Astrocyte of the hippocampus (primary cell): Measurements from ENCODE around the gene ANKRD53.

Experiments
- DNase-seq: peaks from one replicate; pipeline ENCODE4 v3.0.0; 2011; ENCODE audit warnings: low read depth, low spot score

Gene ANKRD53

DNA sequence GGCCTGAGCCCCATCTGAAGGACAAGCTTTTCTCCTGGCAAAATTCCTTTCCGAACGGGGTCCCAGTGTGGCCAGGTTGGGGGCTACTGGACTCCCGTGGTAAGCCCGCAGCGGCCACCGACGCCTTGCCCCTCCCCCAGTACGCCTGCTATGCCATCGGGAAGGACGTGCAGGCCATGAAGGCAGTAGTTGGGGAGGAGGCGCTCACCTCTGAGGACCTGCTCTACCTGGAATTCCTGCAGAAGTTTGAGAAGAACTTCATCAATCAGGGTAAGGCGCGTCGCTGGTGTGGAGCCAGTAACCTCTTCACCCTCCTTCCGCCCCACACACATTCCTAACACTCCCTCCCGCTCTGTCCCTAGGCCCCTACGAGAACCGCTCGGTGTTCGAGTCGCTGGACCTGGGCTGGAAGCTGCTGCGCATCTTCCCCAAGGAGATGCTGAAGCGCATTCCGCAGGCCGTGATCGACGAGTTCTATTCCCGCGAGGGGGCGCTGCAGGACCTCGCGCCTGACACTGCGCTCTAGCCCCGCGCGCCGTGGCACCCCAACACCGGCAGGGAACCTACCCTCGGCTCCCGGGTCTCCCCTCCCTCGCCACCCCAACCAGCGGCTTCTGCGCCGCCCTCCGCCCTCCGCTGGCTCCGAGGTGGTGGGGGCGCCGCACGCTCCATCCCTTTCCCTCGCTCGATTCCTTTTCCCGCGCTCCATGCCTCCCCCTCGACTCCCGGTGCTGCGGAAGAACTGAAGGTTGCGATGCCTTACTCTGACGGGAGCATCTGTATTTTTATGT is 13.6 kb upstream of the ANKRD53 start:
- peak; percentile 75 for DNase-seq

GRCh38 chr2:70965506-70965905 is 12.9 kb upstream of the ANKRD53 start:
- no peak for DNase-seq

DNA sequence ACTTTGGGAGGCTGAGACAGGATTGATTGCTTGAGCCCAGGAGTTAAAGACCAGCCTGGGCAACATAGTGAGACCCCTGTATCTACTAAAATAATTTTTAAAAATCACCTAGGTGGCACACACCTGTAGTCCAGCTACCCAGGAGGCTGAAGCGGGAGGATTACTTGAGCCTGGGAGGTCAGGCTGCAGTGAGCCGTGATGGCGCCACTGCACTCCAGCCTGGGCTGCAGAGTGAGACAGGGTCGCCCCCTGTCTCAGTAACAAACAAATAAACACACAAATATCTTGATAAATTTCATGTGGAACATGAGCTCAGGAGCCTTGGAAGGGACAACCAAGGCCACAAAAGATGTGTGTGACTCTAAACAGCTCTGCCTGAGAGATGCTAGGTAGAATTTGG is 11.7 kb upstream of the ANKRD53 start:
- no peak for DNase-seq

DNA sequence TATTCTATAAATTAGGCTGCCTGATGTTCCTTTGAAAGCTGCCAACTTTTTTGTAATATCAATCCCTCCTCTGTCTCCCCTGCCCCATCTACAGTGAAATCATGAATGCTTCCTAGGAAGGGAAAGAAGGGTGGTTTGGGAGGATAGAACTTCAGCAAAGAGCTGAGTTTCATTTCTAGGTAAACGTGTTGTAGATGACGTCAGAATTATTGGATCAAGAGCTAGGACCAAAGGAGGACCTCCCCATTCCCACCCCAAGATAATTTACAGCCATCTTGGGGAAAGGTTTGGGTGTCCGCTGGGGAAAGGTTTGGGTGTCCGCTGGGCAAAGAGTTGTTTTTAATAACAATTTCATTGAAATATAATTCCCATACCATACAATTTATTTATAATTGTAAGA is 11.2 kb upstream of the ANKRD53 start:
- DNase-seq: no peak

DNA sequence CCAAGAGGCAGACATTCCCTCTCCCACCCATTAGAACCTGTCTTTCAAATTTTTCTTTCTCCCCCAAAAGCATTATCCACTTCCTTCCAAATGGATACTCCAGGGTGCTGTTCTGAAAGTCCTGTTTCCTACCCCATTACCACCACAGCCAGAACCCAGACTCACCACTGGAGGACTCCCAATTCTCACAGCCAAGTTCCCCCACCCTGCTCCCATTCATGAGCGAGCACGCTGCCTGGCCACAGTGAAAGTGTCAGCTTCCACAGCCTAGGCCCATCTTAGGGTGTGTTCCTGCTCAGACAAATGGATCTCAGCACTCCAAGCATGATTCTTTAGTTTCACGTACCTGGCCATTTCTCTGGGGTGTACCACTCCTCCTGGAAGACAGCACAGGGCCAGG is 3.8 kb upstream of the ANKRD53 start:
- no peak for DNase-seq

- DNase-seq: no peak
Measured at GRCh38 chr2:70975237-70975636, 3.2 kb upstream of the ANKRD53 start.

DNA sequence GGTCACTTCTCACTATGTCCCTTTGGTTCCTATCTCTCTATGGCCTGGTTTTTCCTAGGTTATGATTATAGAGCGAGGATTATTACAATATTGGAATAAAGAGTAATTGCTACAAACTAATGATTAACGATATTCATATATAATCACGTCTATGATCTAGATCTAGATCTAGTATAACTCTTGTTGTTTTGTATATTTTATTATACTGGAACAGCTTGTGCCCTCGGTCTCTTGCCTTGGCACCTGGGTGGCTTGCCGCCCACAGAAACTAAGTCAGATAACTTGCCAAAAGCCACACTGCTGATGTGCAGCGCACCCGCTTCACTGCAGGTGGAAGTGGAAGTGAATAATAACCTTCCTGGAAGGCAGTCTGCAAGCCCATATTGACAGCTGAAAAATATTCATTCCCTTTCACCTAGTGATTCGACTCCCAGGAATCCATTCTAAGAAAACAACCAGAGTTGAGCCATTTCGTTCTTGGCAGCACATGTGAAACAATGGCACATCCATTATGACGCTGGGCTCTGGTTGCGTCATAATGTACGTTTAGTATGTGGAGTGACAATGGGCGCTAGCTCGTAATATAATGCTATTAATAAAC is 725 bp upstream of the ANKRD53 start:
- DNase-seq: peak; percentile 81

- DNase-seq: no peak
Measured at GRCh38 chr2:70979180-70979488, 704 bp downstream of the ANKRD53 start.

GRCh38 chr2:70979626-70980025 is 1.2 kb downstream of the ANKRD53 start:
- no peak for DNase-seq

- no peak for DNase-seq
Measured at GRCh38 chr2:70981421-70981820, 3.0 kb downstream of the ANKRD53 start.

- DNase-seq: no peak
Measured at GRCh38 chr2:70981866-70982810, 3.7 kb downstream of the ANKRD53 start.

DNA sequence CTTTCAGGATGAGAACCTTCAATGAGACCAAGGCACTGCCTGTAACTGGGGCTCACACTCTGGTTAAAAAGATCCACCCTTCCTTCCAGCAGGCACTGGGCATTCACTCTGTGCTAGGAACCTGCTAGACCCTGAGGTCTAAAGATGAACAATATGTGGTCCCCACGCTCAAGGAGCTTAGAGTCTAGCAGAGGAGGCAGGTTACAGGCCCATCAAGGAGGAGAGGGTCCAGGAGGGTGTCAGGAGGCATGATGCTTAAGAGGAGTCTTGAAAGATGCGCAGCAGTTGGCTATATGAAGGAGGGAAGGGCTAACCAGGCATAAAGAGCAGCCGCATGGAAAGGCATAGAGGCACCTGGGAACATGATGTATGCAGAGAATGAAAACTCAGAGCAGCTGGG is 4.5 kb downstream of the ANKRD53 start:
- DNase-seq: no peak

DNA sequence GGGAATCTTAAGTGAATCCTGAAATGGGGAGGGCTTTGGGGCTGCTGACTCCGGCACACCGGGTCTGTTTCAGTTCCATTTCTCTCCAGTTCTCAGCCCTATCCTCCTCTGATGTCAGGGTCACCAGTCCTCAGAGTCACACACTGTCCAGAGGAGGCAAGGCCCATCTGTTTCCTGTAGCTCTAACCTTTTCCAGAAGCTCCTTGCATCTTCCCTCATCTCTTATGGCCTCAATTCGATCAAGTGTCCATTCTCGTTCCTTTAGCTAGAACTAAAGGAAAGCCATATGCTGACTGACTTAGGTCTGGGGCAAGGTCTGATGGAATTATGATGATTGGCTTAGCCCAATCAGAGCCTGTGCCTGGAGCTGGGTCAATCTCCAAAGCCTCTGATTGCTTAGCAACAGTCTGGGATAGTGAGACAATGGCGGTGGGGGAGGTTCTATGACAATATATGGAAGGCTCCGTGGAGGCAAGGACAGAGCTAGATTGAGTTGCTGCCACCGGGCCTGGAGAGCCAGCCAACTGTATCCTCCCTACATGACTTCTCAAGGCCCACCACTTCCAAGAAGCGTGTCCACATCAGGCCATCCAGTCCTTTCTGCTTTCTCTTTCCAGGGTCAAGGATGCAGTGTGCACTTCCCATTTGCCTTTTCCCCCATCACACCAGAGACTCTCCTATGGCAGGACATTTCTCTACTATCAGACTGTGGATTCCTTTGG is 5.2 kb downstream of the ANKRD53 start:
- no peak for DNase-seq

- no peak for DNase-seq
Measured at GRCh38 chr2:70984228-70984575, 5.8 kb downstream of the ANKRD53 start.

DNA sequence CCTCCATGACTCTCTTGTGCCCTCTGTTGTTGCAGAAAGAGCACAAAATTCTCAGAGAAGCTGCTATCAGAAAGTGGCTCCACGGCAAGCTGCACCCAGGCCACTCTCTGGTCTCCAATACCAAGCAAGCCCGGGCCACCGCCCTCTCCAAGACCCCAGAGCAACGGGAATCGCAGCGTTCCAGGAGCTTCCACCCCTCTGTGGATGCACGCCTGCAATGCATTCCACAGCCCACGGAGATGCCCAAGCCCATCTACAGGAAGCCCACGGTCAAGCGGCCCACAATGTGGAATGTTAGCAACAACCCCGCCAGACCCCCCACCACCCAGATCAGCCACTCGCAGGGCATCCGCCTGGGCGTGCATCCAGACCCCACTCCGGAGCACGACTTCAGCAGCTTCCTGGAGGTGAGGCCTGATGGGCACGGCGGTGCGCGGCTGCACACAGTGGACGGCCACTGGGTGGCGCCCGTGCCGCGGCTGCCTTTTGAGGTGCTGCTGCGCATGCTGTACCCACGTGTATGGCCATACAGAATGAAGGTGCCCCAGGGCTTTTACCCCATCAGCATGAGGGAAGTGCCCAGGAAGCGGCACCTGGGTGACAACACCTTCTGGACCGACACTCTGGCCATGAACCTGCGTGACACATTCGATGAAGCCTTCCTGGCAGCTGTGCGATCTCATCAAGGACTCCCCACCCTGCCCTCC is 6.3 kb downstream of the ANKRD53 start:
- DNase-seq: peak; percentile 75

DNA sequence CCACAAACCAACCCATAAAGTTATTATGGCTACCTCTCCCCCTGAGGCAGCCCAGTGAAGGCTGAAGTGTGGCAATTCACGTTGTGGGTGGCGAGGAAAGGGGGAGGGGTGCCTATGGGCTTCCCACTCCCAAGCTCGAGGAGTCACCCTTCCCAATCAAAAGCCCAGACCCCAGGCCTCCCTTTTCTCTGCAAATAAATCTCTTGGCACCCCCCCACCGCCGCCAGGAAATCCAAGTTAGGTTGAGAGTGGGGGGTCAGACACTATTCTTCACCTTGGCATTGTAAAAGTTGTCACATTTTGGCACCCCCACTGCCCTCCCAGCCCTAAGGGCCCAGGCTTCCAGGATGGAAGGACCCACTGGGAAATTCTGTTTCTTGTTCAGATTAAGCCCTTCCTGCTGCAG is 6.9 kb downstream of the ANKRD53 start:
- DNase-seq: no peak

- DNase-seq: no peak
Measured at GRCh38 chr2:70985956-70986355, 7.5 kb downstream of the ANKRD53 start.

- DNase-seq: no peak
Measured at GRCh38 chr2:70986499-70987189, 8.2 kb downstream of the ANKRD53 start.

DNA sequence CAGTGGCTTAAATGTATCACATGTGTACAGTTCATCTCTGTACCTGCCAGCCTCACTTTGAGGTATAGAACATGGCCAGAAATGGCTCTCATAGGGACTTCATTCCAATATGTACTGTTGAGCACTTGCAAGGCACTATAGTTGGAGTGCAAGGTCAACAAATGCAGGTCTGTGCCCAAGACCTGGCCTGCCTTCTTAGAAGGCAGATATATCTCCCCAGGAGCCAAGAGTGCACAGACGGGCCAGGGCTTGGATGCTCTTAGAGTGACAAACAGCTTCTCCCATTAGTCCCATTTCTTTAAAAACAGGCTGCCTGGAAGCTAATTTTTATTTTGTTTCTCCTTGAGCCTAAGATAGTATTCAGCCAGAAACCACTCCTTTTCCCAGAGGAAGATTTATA is 9.0 kb downstream of the ANKRD53 start:
- DNase-seq: no peak

GRCh38 chr2:70988151-70988550 is 9.7 kb downstream of the ANKRD53 start:
- peak; percentile 22 for DNase-seq
